Right kidney (tissue), 9 donors: ENCODE results near the gene TBC1D8.
"Not testable (repeated sequence)": the region's sequence is repeated elsewhere in the genome, so short reads cannot be mapped to it uniquely, and the experiment has no call there.

ENCODE experiments used
- DNase-seq: peaks from one replicate; pipeline ENCODE4 v3.0.0-alpha.2; 2016
- long read RNA-seq, 8 donors: transcript quantifications; one replicate each; lab custom pipeline, GENCODE V29; 2026

The TBC1D8 gene
- long read RNA-seq, donor 1 = 0 reads
- long read RNA-seq, donor 2, partial matches to known transcripts = 0 of 1 reads
- long read RNA-seq, donor 2, other reads (novel, unspliced or antisense) = 0 of 1 reads
- long read RNA-seq, donor 3 = 0 reads
- long read RNA-seq, donor 4, partial matches to known transcripts = 83 of 83 reads
- long read RNA-seq, donor 4, other reads (novel, unspliced or antisense) = 0 of 83 reads
- long read RNA-seq, donor 5 = 0 reads
- long read RNA-seq, donor 6, partial matches to known transcripts = 0 of 1 reads
- long read RNA-seq, donor 6, other reads (novel, unspliced or antisense) = 0 of 1 reads
- long read RNA-seq, donor 7 = 0 reads
- long read RNA-seq, donor 8, partial matches to known transcripts = 10 of 18 reads
- long read RNA-seq, donor 8, other reads (novel, unspliced or antisense) = 7 of 18 reads

GRCh38 chr2:101151146-101151858 lies at the start of gene TBC1D8:
Gene TBC1D8, minus strand, starts transcription at chr2:101151382. Its CDS starts 129 bp downstream, at chr2:101151253.
- DNase-seq = peak; percentile 87

- DNase-seq = no peak
Measured at GRCh38 chr2:101200676-101201075, 49.5 kb upstream of the TBC1D8 start.

- DNase-seq = no peak
Measured at GRCh38 chr2:101199251-101199791, 48.1 kb upstream of the TBC1D8 start.

GRCh38 chr2:101197814-101198213 lies 46.6 kb upstream of the TBC1D8 start:
- no peak for DNase-seq

GRCh38 chr2:101197215-101197745 lies 46.1 kb upstream of the TBC1D8 start:
- no peak for DNase-seq

- no peak for DNase-seq
Measured at GRCh38 chr2:101195871-101196661, 44.9 kb upstream of the TBC1D8 start.

- peak; percentile 35 for DNase-seq
Measured at GRCh38 chr2:101193033-101193626, 41.9 kb upstream of the TBC1D8 start.

GRCh38 chr2:101190747-101191516 lies 39.8 kb upstream of the TBC1D8 start:
- peak; percentile 27 for DNase-seq

- no peak for DNase-seq
Measured at GRCh38 chr2:101188683-101189405, 37.7 kb upstream of the TBC1D8 start.

- no peak for DNase-seq
Measured at GRCh38 chr2:101187131-101187530, 35.9 kb upstream of the TBC1D8 start.

GRCh38 chr2:101185656-101186055 lies 34.5 kb upstream of the TBC1D8 start:
- no peak for DNase-seq

GRCh38 chr2:101185085-101185484 lies 33.9 kb upstream of the TBC1D8 start:
- DNase-seq = no peak

GRCh38 chr2:101179982-101180381 lies 28.8 kb upstream of the TBC1D8 start:
- no peak for DNase-seq

- DNase-seq = no peak
Measured at GRCh38 chr2:101176803-101177202, 25.6 kb upstream of the TBC1D8 start.

- no peak for DNase-seq
Measured at GRCh38 chr2:101175991-101176390, 24.8 kb upstream of the TBC1D8 start.

- no peak for DNase-seq
Measured at GRCh38 chr2:101173707-101174295, 22.6 kb upstream of the TBC1D8 start.

GRCh38 chr2:101169822-101170221 lies 18.6 kb upstream of the TBC1D8 start:
- not testable (repeated sequence) for DNase-seq

- DNase-seq = no peak
Measured at GRCh38 chr2:101168706-101169105, 17.5 kb upstream of the TBC1D8 start.

GRCh38 chr2:101167532-101167931 lies 16.4 kb upstream of the TBC1D8 start:
- DNase-seq = not testable (repeated sequence)

GRCh38 chr2:101164021-101164420 lies 12.8 kb upstream of the TBC1D8 start:
- DNase-seq = no peak
